HG03196 (cell line): ENCODE results near the gene ONECUT1.

Source experiments
- ATAC-seq: cut with Tn5 transposase; IDR thresholded peaks from one replicate; pipeline ENCODE4 v1.9.1; 2021; ENCODE audit not compliant: unreplicated experiment

Gene ONECUT1

DNA sequence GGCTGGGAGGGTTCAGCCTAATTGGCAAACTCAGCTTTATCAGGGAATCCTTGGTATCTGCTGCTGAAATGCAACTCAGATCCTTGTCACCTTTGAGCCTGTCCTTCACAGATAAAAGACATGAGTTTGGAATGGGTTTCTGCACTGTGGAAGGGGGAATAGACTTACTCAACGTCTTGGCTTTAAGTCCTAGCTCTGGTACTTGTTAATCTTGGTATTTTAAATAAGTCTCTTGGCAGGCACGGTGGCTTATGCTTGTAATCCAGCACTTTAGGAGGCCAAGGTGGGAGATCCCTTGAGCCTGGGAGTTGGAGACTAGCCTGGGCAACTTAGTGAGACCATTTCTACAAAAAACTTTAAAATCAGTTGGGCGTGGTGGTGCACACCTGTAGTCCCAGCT is 55.8 kb downstream of the ONECUT1 start:
- ATAC-seq: no peak

DNA sequence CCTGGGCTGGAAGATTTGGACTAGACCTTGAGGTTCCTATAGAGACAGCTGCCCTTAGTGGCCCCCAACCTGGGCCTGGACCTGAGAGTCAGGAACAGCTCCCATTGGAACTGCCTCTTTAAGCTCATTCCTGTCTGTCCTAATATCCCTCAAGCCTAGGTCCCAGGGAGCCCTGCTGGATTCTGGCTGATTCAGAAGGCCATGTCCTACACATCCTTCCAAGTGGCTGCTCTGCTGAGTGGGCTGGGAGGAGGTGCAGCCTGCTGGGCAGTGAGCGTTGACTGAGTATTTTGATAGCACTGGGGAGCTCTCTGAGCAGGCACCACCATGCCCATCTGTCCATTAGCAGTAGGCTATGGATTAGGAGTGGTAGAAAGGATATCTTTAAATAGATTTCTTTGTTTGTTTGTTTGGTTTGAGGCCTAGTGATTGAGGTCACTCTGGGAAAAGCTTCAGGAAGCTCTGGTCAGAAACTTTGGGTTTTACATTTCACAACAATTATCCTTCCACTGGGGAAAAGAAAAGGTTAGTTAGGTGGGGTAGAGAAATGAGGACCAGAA is 56.4 kb downstream of the ONECUT1 start:
- ATAC-seq: no peak

DNA sequence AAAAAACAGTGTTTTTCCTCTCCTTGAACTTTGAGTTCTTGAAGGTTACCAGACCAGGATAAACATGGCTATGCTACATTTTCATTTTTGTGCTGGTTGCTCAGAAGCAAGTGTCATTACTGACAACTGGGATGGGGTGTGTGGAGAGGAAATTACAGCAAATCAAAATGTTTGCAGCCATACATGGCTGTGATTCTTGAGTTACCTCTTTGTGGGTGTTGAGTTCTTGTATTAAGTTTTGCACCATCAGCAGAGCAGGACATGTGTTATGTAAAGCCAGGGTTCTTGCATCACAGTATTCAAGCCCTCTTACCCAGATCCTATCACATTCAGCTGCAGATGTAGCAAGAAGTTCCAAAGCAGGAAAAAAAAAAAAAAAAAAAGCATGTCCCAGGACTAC is 57.0 kb downstream of the ONECUT1 start:
- ATAC-seq: no peak

DNA sequence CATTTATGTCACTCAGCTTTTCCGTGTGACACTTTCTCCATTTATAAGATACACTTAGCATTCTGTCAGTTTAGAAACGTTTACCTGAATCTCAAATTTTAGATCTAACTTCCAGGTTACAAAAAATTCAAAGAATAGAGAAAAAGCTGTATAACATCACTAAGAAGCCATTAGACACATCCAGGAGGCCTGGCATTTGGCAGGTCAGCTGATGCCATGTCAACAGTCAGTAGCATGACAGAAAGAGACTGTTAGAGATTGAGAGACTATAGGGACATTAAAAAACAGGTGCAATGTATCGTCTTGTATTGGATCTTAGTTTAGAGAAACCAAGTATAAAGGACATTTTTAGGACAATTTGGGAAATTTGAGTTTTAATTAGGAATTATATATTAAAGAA is 57.6 kb downstream of the ONECUT1 start:
- ATAC-seq: no peak

DNA sequence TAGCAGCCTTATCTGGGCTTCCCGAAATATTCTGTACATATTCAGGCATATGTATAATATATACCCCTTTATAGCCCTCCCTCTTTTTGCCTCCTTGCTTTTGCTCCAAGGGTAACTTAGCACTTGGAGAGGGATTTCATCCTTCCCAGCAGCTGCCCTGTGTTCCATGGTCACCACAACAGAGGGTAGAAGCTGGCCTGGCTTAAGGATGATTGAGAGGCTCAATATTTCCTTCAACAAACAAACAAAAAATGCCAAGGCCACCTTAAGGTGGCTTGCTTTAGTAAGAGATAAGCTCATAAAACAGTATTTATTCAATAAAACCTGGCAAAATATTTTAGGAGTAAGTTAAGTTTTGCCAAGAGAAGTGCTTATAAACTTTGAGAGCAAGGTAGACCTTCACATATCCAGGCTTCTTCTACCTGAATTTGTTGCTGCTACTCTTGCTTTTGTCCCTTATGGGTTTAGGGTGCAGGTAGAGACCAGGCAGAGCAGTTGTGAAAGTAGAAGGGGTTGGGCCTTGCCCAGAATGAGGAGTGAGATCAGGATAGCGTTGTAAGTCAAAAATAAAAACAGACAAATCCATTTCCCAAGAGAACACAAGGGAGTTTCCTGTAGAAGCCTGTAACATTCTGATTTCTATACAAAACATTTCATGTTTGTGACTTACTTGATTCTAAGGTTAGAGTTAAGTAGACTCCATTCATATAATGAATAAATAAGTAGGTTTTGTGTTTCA is 58.2 kb downstream of the ONECUT1 start:
- no peak for ATAC-seq

DNA sequence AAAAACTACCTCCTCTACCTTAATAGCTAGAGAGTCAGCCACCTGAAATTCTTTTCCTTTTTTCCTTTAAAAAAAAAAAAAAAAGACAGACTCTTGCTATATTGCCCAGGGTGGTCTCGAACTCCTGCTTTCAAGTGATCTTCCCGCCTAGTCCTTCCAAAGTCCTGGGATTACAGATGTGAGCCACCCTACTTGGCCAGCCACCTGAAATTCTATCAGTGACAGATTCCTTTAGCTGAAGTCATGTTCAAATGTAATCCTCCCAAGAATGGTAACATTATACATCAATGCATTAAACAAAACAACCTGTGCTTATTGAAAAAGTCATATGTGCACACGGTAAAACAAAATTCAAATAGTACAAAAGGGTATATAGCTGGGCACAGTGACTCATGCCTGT is 59.1 kb downstream of the ONECUT1 start:
- ATAC-seq: no peak

DNA sequence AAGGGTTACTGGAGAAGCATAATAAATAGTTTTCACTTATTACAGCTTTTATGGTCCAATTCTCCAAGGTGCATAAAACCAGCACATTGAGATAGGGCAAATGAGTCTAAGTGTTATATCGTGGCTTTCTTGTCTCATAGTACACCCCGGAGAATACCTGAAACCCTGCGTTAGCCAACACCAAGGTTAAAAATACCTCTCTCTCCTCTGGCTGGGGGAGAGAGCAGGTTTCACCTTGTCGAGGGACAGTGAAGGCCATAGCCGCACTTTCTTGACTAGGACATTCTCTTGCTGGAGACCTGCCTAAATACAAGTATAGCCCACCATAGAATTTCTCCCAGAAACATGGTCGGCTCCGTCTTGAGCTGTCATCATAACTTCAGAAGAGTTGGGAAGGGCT is 59.5 kb downstream of the ONECUT1 start:
- no peak for ATAC-seq

DNA sequence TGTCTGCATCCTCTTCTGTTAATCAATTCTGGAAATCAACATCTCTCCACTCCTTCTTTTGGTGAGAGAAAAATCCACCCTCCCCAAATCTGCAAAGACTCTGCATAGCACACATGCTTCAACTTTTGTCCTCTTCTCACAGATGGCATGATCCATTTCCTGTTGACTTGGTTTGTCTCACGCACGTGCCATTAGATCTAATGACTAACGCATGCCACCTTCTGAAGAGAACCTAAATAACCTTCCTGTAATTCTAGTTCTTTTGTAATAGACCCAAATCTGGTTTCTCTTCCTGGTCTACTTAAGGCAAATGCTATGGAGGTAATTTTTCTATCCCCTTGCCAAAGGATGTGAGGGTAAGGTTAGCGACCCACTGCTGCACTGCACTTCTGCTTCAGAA is 60.0 kb downstream of the ONECUT1 start:
- peak; percentile 79 for ATAC-seq

DNA sequence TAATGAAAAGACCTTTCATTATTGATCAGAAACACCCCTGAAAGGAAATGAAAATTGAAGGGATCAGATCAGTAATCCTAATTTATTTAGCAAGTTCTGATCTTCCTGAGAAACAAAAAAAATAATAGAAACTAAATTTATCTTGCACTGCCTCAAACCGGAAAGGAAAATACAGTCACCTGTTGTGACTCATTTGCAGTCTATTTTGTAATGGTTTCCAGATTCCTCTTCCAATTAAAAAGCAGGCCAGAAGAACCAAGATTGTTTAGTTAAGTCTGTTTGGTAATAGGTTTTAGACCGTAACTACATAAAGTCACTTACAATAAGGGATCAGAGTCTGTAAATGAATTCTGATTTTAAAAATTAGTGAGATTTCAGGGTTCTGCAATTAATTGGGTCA is 61.2 kb downstream of the ONECUT1 start:
- no peak for ATAC-seq

DNA sequence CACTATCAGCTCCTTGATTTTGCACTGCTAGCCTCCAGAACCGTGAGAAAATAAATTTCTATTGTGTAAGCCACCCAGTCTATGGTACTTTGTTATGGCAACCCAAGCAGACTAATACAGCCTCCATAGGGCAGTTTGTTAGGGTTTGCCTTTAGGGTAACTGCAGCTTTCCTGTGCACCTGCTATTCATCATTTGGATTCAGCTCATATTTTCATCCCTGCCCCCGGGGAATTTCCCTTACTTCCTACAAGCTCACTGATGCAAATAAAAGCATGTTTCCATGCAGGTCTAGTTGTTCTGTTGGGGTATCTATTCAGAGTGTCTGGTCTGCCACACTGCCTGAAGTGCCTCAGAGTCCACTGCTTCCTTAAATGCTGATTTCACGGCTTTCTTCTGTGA is 62.3 kb downstream of the ONECUT1 start:
- no peak for ATAC-seq

DNA sequence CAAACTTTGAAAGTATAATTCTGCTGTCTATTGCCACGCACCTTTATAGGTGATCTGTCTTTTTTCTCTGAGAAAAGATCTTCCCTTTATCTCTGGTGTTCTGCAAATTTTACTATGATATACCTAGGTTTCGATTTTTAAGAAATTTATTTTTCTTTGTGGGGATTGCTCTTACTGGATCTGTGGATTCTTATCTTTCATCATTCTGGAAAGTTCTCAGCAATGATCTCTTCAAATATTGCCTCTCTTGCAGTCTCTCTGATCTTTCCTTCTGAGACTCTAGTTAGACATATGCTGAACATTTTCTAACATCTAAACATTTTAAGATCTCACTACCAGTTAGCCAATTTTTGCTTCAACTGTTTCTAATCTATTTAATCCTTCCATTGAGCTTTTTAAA is 63.9 kb downstream of the ONECUT1 start:
- ATAC-seq: no peak

DNA sequence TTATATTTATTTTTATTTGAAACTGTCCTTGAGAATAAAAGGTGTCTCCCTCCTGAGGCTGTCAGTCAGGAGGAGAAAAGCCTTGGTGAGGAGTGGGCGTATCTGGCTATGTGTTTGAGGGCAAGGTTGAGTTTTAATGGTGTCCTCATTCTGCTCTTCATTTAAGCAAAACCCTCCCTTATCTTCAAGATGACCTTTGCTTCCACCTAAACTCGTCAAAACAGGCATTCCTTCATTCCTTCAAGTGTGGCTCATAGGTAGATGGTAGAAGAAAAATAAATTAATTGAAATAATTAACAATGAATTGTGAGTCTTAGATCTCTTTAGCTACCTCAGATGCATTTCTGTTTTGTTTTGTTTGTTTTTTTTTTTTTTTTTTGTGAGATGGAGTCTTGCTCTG is 71.6 kb downstream of the ONECUT1 start:
- ATAC-seq: no peak

DNA sequence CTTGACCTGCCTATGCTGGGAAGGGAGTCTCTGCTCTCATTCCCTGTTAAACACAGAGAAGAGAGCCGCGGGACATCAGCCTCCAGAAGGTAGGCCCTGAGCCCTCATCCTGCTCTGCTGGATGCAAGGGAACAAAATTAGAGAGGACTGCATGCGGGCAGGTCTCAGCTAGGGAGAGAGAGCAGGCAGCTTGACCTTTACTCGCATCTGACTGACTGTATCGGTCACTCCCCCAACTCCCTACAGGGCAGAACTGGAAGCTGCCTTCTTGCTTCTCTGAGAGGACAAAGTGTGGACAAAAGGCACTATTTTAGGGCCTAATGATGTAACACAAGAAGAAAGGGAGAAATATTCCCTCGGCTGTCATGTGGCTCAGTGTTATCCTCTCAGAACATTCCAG is 72.2 kb downstream of the ONECUT1 start:
- ATAC-seq: no peak

DNA sequence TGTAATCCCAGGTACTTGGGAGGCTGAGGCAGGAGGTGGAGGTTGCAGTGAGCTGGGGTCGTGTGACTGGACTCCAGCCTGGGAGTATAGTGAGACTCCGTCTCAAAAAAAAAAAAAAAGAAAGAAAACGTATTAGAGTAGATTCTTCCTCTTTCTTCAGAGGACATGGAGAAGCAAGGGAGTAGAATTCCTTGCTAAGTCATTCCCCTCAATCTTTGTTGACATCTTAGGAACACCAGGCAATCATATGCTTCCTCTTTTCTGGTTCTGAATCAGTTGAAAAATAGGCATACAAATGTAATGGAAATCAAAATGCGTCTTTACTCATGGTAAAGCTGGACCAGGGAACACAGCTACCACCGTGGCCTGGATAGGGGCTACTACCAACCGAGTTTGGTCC is 72.7 kb downstream of the ONECUT1 start:
- no peak for ATAC-seq

DNA sequence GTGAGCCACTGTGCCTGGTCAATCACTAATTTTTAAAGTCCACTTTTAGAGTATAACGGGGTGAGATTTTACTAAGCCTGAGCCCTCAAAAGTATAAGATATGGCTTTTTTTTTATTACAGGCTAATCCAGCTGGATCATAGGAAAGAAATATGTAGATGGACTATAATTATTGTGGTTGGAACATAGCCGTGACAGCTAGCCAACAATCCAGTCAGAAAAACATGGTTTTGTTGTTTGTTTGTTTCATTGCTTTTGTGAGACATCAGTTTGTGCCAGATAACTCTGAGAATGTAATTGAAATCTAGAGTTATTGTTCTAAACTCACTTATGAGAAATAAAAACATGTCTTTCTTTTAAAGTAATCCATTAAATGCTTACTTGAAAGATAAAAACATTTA is 73.6 kb downstream of the ONECUT1 start:
- no peak for ATAC-seq

DNA sequence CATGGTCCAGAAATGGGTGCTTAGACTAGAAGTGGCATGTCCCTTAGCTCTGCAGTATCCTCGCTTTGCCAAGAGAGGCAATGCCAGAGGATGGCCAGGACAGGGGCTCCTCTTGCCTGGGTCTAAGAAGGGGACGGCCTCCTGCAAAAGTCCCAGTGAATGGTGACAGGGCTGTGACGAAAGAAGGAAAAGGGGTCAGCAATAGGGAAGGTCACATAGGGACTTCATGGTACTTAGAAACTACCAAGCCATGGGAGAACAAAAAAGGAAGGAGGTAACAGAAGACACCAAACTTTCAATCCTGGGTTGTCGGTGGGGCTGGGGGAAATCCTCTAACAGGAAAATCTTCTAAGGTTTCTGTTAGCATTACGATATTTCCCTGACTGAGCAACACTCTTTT is 74.7 kb downstream of the ONECUT1 start:
- ATAC-seq: no peak

DNA sequence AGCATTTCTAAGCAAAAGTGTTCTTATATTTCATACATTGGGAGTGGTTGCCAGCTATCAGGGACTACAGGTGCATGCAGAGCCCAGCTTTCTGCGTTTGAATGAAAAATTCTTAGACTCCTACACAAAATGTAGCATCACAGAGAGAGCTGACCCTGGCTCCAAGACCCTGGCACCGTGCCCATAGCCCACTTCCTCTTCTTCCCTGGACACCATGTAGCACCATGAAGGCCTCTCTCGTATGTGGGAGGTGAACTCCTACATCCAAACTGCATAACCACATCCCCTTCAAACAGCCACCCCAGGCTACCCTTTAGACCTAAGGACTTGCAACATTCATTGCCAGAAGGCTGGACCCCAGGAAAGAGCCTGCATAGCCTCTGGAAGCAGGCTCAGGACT is 75.2 kb downstream of the ONECUT1 start:
- no peak for ATAC-seq

DNA sequence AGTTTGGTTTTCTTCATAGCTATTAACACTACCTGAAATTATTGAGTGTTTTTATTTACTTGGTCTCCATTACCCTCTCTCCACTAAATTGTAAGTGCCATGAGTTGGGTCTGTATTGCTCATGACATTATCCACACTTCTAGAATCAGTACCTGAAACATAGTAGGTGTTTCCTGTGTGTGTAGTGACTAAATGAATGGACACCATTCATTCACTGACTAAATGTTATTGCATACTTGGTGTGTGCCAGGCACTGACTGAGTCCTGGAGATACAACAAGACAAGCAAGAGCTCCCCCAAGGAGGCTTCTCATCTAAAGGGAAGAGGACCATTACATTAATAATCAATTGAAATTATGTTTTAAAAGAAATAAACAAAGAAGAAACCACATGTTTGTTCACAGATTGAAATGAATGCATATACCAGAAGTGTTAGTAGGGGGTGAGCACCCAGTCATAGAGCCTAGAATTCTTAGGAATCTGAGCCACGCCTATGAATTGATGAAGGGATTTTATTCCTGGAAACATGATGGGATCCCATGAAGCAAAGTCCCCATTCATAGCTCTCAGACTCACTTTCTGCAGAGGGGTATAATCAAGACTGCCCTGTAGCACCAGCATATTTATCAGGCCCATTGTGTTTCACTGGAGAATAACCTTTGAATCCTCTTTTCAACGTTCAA is 79.3 kb downstream of the ONECUT1 start:
- no peak for ATAC-seq

DNA sequence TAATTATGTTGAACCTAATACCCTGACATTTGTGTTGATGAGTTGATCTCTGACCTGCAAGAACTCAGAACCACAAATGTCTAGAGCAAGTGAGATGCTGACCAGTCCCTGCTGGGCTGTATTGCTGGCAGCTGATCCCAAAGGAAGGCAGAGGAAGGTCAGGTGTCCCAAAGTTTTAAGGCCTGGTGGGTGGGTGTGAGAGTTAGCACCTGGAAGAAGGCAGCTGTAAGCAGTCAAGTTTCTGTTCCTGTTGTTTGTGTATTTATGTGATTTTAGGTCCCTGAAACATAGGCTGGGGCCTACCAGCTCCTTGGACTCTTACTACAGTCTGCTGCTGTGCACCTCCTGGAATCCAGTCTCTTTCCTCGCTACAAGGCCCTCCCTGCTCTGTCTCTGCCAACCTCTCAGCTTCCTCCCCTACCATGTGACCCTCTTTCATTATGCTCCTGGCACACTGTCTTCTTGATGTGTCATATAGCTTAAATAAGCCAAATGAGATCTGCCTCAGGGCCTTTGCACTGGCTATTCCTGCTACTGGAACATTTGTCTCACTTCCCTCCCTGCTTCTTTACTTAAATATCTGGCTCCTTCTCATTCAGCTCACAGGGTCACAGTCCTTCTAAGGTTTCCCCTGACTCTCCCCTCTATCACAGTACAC is 80.0 kb downstream of the ONECUT1 start:
- ATAC-seq: peak; percentile 30

DNA sequence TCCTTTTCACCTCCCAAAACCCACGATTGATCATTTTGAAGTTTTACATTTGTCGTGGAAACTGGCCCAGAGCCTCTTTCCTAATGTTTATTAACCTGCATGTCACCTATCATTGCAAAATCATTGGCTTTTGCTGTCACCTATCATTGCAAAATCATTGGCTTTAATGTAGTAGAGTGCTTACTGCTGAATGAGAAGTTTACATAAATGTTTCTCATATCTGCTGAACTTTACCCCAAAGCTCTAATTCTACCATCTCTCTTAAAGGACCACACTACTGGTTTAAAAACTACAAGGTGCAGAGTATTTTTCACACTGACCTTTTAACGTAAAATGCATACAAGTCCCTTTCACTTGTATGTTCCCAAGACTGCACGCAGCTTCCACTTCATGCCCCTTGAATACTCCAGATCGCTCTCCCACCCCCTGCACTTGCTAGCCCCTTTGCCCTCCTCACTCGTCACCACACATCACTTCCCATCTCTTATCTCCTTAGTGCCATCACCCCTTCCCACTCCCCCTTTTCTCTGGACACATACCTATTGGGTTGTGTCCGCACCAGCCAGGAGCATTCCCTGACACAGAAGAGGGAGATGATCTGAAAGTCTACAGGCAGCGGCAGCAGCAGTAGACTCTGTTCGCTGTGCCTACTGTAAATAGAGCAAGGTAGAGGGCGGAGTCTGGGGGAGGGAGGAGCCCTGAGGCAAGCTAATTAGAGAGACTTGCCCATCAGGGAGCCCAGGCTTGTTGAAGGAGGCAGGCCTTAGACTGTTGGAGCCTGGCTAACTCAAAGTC is 80.8 kb downstream of the ONECUT1 start:
- peak; percentile 81 for ATAC-seq
